Chondrocyte (in vitro differentiated cells): ENCODE results near the gene EIPR1. TPM values are rescaled to one million over a fixed set of nuclear protein-coding genes. Genes with fewer than 3 reads are reported as not detected.

Experiments
- DNase-seq: peaks from one replicate; pipeline ENCODE4 v3.0.0; 2021; ENCODE audit warnings: mixed read lengths, low spot score
- H3K27ac Mint-ChIP-seq: one replicate; pipeline ENCODE4 v1.8.0; 2021; ENCODE audit warnings: mild to moderate bottlenecking, moderate library complexity, mixed read lengths; ENCODE audit not compliant: unreplicated experiment
- H3K27me3 Mint-ChIP-seq: 2 replicates; pipeline ENCODE4 v1.8.0; 2021; ENCODE audit warnings: low read depth, mixed read lengths
- H3K36me3 Mint-ChIP-seq: 2 replicates; pipeline ENCODE4 v1.8.0; 2021; ENCODE audit warnings: low read depth, mixed read lengths
- H3K4me1 Mint-ChIP-seq: 2 replicates; pipeline ENCODE4 v1.8.0; 2021; ENCODE audit warnings: low read depth, mild to moderate bottlenecking, mixed read lengths
- H3K4me3 Mint-ChIP-seq: one replicate; pipeline ENCODE4 v1.8.0; 2021; ENCODE audit warnings: mild to moderate bottlenecking, moderate library complexity, mixed read lengths; ENCODE audit not compliant: unreplicated experiment
- H3K9me3 Mint-ChIP-seq: 2 replicates; pipeline ENCODE4 v1.8.0; 2021; ENCODE audit warnings: low read depth, mixed read lengths
- total RNA-seq: library from RNA; stranded (reverse); gene quantifications from 3 replicates; pipeline ENCODE4 v1.2.1, GENCODE V29; 2021
- TF ChIP-seq, protein P1 (sequence below): fragments of 200-600 bp; sonication (generic); IDR thresholded peaks from 2 replicates; pipeline ENCODE4 v1.5.0; 2021; ENCODE audit warnings: antibody characterized with exemption, mild to moderate bottlenecking, moderate library complexity

The EIPR1 gene
- total RNA-seq, 1 donor from 2014 or later: 18.2 TPM

DNA sequence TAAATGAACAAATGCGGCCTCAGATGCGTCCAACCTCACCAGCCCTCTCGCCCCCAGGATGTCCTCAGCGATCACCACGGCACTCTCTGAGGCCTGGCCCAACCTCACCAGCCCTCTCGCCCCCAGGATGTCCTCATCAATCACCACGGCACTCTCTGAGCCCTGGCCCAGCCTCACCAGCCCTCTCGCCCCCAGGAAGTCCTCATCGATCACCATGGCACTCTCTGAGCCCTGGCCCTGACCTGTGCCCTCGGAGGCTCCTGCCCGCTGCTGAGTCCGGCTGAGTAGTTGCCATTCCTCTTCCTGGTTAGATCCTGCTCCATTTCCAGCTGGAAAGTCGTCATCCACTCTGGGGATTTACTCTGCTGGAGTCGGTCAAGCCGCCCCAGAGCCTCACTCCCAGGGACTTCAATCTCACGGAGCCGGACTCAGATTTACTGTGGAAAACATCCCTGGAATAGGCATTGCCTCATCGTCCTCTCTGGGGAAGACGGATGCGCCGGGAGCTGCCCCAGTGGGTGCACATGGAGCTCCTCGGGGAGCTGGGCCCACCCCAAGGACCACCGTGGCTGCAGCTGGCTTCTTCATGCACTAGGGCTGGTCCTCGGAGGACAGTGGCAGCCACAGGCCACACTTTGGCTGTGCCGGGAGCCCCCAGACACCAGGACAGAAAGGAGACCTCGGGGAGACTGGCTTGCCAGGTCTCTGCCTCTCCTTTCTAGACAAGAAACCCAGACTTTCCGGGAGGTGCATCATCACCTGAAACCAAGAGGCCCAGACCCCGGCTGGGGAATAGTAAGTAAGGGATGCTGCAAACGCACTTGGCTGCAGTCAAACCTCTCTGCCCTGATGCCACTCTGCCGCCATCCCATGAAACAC is 230.6 kb downstream of the EIPR1 start:
- no peaks in the 10 kb centered on the region for H3K9me3 Mint-ChIP-seq
- H3K36me3 Mint-ChIP-seq: peaks cover 5% of the 10 kb centered on the region
- TF ChIP-seq, protein P1, sequence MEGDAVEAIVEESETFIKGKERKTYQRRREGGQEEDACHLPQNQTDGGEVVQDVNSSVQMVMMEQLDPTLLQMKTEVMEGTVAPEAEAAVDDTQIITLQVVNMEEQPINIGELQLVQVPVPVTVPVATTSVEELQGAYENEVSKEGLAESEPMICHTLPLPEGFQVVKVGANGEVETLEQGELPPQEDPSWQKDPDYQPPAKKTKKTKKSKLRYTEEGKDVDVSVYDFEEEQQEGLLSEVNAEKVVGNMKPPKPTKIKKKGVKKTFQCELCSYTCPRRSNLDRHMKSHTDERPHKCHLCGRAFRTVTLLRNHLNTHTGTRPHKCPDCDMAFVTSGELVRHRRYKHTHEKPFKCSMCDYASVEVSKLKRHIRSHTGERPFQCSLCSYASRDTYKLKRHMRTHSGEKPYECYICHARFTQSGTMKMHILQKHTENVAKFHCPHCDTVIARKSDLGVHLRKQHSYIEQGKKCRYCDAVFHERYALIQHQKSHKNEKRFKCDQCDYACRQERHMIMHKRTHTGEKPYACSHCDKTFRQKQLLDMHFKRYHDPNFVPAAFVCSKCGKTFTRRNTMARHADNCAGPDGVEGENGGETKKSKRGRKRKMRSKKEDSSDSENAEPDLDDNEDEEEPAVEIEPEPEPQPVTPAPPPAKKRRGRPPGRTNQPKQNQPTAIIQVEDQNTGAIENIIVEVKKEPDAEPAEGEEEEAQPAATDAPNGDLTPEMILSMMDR: no peak
- no peak for DNase-seq
- H3K27me3 Mint-ChIP-seq: no peaks in the 10 kb centered on the region
- H3K4me3 Mint-ChIP-seq: no peak overlapping the region
- no peak overlapping the region for H3K27ac Mint-ChIP-seq
- peaks cover 5% of the 10 kb centered on the region for H3K4me1 Mint-ChIP-seq

DNA sequence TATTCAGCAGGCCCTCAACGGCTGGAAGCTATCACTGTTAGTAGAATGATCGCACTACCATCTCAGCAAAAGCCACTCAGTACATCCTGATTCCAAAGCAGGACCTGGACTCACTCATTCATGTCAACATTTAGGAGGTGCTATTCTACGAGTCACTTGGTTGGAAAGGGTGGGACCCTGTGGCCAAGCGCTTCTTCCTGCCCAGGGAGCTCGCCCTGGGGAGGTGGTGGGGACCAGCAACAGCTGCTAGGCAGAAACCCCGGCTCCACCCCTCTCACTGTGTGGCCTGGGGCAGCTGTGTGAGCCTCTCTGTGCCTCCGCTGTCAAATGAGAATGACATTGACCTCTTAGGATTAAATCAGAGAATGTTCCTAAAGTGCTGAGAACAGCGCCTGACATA is 231.4 kb downstream of the EIPR1 start:
- no peak overlapping the region for H3K4me3 Mint-ChIP-seq
- H3K9me3 Mint-ChIP-seq: no peaks in the 10 kb centered on the region
- DNase-seq: no peak
- no peaks in the 10 kb centered on the region for H3K36me3 Mint-ChIP-seq
- TF ChIP-seq, protein P1: no peak
- H3K27me3 Mint-ChIP-seq: no peaks in the 10 kb centered on the region
- no peak overlapping the region for H3K27ac Mint-ChIP-seq
- H3K4me1 Mint-ChIP-seq: peaks cover 5% of the 10 kb centered on the region

DNA sequence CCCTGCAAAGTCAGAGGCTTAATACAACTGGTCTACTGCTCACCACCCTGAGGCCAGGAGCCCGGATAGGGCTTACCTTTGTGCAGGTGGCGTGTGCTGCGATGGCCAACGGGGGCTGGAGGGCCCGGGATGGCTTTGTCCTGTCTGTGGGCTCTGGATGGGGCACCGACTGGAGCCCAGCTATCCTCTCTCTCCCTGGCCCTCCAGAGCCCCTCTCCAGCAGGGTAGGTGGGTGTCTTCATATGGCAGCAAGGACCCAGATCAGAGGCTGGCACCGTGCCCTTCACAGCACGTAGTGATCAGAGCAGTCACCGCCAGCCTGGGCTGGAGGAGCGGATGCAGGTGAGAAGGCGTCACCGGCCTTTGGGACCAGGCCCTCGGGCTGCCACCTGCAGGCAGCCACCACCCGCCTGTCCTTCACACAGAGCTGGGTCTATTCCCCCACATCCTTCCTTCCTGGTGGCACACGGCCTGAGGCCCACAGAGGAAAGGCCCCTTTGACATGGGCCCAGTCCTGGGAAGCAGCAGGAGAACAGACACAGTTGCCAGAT is 232.1 kb downstream of the EIPR1 start:
- Mint-ChIP-seq H3K4me3 (no peak overlapping the region), H3K36me3 (no peaks in the 10 kb centered on the region), H3K27me3 (no peaks in the 10 kb centered on the region), H3K4me1 (peaks cover 5% of the 10 kb centered on the region), H3K27ac (no peak overlapping the region), H3K9me3 (no peaks in the 10 kb centered on the region)
- TF ChIP-seq, protein P1: no peak
- no peak for DNase-seq

DNA sequence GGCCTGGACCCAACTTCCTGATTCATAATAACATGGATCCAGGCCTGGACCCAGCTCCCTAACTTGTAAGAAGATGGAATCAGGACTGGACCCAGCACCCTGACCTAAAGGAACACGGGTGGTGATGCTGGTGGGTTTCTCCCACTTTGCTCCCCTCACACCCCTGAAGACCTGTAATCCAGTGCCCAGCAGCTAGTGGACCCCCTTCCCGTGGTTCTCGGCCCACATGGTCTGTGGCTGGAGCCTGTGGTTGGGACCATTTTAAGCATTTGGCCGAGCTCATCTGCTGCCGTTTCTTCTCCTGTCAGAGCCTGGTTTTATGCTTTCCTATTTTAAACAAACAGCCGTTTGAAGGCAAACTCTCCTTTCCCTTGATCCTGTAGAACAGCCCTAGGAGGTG is 232.8 kb downstream of the EIPR1 start:
- Mint-ChIP-seq H3K27me3 (no peaks in the 10 kb centered on the region), H3K36me3 (no peaks in the 10 kb centered on the region), H3K27ac (no peak overlapping the region), H3K9me3 (no peaks in the 10 kb centered on the region), H3K4me3 (no peak overlapping the region), H3K4me1 (peaks cover 1% of the 10 kb centered on the region)
- TF ChIP-seq, protein P1: no peak
- no peak for DNase-seq

DNA sequence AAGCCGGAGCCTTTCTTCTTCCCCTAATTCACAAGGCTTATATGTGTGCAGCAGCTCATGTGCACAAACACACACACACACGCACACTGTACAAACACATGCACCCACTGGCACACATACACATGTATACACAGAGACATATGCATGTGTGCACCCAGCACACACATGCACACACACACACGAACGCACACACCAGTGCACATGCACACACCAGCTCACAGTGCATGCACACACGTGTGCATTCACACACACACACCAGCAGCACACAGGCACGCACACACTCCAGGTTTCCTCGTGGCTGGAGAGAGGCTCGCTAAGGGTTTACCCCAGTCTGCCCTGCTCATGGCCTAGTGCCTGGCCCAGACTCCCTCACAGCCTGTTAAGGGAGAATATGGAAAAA is 234.0 kb downstream of the EIPR1 start:
- H3K36me3 Mint-ChIP-seq: no peaks in the 10 kb centered on the region
- no peak overlapping the region for H3K27ac Mint-ChIP-seq
- H3K4me1 Mint-ChIP-seq: no peaks in the 10 kb centered on the region
- H3K4me3 Mint-ChIP-seq: no peak overlapping the region
- DNase-seq: no peak
- TF ChIP-seq, protein P1: no peak
- no peaks in the 10 kb centered on the region for H3K27me3 Mint-ChIP-seq
- no peaks in the 10 kb centered on the region for H3K9me3 Mint-ChIP-seq
